ENCODE data around the gene POLR1E.

POLR1E gene

DNA sequence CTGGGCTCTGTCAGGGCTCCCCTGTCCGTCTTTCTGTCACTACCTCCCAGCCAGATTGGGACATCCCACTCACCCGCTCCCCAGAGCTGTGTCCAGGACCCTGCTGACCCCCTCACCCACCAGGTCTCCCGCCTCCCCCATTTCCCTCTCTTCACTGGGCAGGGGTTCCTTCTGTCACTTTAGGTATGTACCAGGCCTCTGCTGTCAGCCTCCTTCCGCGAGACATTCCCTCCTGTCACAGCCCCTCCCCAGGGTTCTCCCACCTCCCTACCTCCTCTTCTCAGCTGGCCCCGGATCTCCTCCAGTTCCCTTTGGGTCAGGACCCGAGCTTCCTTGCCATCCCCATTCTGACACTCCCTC is 488 bp downstream of the POLR1E start:
- peaks cover 4% of the 10 kb centered on the region; the same call in 1 of the 2 replicates for H4K20me1 ChIP-seq (ENCODE audit: insufficient read depth, low read length)
- TF ChIP-seq, protein P1, sequence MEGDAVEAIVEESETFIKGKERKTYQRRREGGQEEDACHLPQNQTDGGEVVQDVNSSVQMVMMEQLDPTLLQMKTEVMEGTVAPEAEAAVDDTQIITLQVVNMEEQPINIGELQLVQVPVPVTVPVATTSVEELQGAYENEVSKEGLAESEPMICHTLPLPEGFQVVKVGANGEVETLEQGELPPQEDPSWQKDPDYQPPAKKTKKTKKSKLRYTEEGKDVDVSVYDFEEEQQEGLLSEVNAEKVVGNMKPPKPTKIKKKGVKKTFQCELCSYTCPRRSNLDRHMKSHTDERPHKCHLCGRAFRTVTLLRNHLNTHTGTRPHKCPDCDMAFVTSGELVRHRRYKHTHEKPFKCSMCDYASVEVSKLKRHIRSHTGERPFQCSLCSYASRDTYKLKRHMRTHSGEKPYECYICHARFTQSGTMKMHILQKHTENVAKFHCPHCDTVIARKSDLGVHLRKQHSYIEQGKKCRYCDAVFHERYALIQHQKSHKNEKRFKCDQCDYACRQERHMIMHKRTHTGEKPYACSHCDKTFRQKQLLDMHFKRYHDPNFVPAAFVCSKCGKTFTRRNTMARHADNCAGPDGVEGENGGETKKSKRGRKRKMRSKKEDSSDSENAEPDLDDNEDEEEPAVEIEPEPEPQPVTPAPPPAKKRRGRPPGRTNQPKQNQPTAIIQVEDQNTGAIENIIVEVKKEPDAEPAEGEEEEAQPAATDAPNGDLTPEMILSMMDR (IDR thresholded peaks at IDR 0.05; ENCODE audit: borderline replicate concordance, extremely low read depth, low read length, poor library complexity, severe bottlenecking): no peak
- peak overlapping the region; percentile 29 to 74; a peak in 3 of 4 replicates for H3K4me3 ChIP-seq (ENCODE audit: low read depth in 1 of 2, low read length in 2 of 2)
- H3K9ac ChIP-seq (ENCODE audit: low read depth, low read length): peak overlapping the region; percentile 74
- DNase-seq (no peak), ATAC-seq (ENCODE audit: insufficient read depth, low read depth) (0 out of 3 replicates have a peak, but pooled peaks have one; percentile 1)
- H3K9me3 ChIP-seq (ENCODE audit: insufficient read depth, low read length, severe bottlenecking): no peaks in the 10 kb centered on the region
- H3K4me2 ChIP-seq (ENCODE audit: insufficient read depth, low read length): peak overlapping the region; percentile 75
- H3K4me1 ChIP-seq (ENCODE audit: insufficient read depth, low read length): peaks cover 36% of the 10 kb centered on the region
- H3K36me3 ChIP-seq (ENCODE audit: insufficient read depth, low read length): peaks cover 38% of the 10 kb centered on the region; the same call in 1 of the 2 replicates
- H2AFZ ChIP-seq (ENCODE audit: low read depth, low read length): peak overlapping the region; percentile 74
- peaks cover 29% of the 10 kb centered on the region for H3K79me2 ChIP-seq (ENCODE audit: insufficient read depth, low read length)
- H3K27ac ChIP-seq (ENCODE audit: low read length): peak overlapping the region; percentile 74
- H3K27me3 ChIP-seq (ENCODE audit: insufficient read depth, low read length, poor library complexity): no peaks in the 10 kb centered on the region

- Histone ChIP-seq H2AFZ (ENCODE audit: low read depth, low read length) (peak overlapping the region; percentile 74), H3K4me3 (ENCODE audit: low read depth in 1 of 2, low read length in 2 of 2) (peak overlapping the region; percentile 29 to 74; a peak in 3 of 4 replicates), H3K27ac (ENCODE audit: low read length) (peak overlapping the region; percentile 74), H3K27me3 (ENCODE audit: insufficient read depth, low read length, poor library complexity) (no peaks in the 10 kb centered on the region), H3K4me2 (ENCODE audit: insufficient read depth, low read length) (peak overlapping the region; percentile 75), H3K36me3 (ENCODE audit: insufficient read depth, low read length) (peaks cover 43% of the 10 kb centered on the region; the same call in 1 of the 2 replicates), H3K9me3 (ENCODE audit: insufficient read depth, low read length, severe bottlenecking) (no peaks in the 10 kb centered on the region), H4K20me1 (ENCODE audit: insufficient read depth, low read length) (peaks cover 4% of the 10 kb centered on the region; the same call in 1 of the 2 replicates), H3K4me1 (ENCODE audit: insufficient read depth, low read length) (peaks cover 36% of the 10 kb centered on the region), H3K9ac (ENCODE audit: low read depth, low read length) (peak overlapping the region; percentile 74), H3K79me2 (ENCODE audit: insufficient read depth, low read length) (peaks cover 29% of the 10 kb centered on the region)
- TF ChIP-seq, protein P1 (IDR thresholded peaks at IDR 0.05; ENCODE audit: borderline replicate concordance, extremely low read depth, low read length, poor library complexity, severe bottlenecking): no peak
- TF ChIP-seq EZH2 (IDR thresholded peaks at IDR 0.05; ENCODE audit: borderline replicate concordance, low read depth, low read length, severe bottlenecking): no peak
- 0 out of 3 replicates have a peak, but pooled peaks have one; percentile 2 for ATAC-seq (ENCODE audit: insufficient read depth, low read depth)
- DNase-seq: peak; percentile 25
Measured at GRCh38 chr9:37486616-37487548, 1.1 kb downstream of the POLR1E start.

DNA sequence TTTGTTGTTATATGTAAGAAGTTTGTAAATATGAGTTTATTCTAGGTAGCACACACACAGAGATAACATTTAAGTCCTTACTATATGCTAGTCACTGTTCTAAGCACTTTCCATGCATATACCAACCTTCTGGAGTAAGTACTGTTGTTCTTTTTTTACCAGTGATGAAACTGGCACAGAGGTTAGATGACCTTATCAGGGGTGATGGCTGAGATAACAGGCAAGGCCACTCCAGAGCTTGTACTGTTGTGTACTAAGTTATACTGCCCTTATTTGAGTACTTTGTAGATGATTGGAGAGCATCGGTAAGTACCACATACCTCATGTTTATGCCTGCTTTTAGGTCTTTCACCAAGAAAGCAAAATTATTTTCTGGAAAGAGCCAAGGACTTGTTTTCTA is 6.2 kb downstream of the POLR1E start:
- no peaks in the 10 kb centered on the region for H3K9me3 ChIP-seq (ENCODE audit: insufficient read depth, low read length, severe bottlenecking)

More for the DNA sequence above, 6.2 kb downstream of the POLR1E start:
- Histone ChIP-seq H3K4me1 (ENCODE audit: insufficient read depth, low read length) (peaks cover 20% of the 10 kb centered on the region), H2AFZ (ENCODE audit: low read depth, low read length) (no peak overlapping the region), H3K4me2 (ENCODE audit: insufficient read depth, low read length) (no peak overlapping the region), H3K36me3 (ENCODE audit: insufficient read depth, low read length) (peaks cover 87% of the 10 kb centered on the region), H3K27me3 (ENCODE audit: insufficient read depth, low read length, poor library complexity) (no peaks in the 10 kb centered on the region), H3K4me3 (ENCODE audit: low read depth in 1 of 2, low read length in 2 of 2) (no peak overlapping the region), H4K20me1 (ENCODE audit: insufficient read depth, low read length) (peaks cover 8% of the 10 kb centered on the region), H3K79me2 (ENCODE audit: insufficient read depth, low read length) (peaks cover 18% of the 10 kb centered on the region), H3K27ac (ENCODE audit: low read length) (no peak overlapping the region), H3K9ac (ENCODE audit: low read depth, low read length) (no peak overlapping the region)
- ATAC-seq (ENCODE audit: insufficient read depth, low read depth): no peak
- DNase-seq: no peak
- TF ChIP-seq EZH2 (IDR thresholded peaks at IDR 0.05; ENCODE audit: borderline replicate concordance, low read depth, low read length, severe bottlenecking): no peak
- TF ChIP-seq, protein P1 (IDR thresholded peaks at IDR 0.05; ENCODE audit: borderline replicate concordance, extremely low read depth, low read length, poor library complexity, severe bottlenecking): no peak

Measured in DND-41 (cell line).